NT2/D1 (cell line): ENCODE measurements around the gene PKDCC.

Experiments used
- DNase-seq: peaks from one replicate; pipeline ENCODE4 v3.0.0-alpha.2; 2011; ENCODE audit warnings: low read depth, low spot score
- H3K27me3 ChIP-seq: 2 replicates; pipeline ENCODE4 v1.6.0; 2011; ENCODE audit warnings: mild to moderate bottlenecking; ENCODE audit not compliant: insufficient read length, insufficient read depth
- H3K36me3 ChIP-seq: 2 replicates; pipeline ENCODE4 v1.6.1; 2011; ENCODE audit warnings: mild to moderate bottlenecking, low read length, mixed read lengths; ENCODE audit not compliant: insufficient read depth, insufficient read length
- H3K4me1 ChIP-seq: 2 replicates; pipeline ENCODE4 v1.5.1; 2011; ENCODE audit not compliant: insufficient read depth, insufficient read length
- H3K4me3 ChIP-seq: 2 replicates; pipeline ENCODE4 v1.5.1; 2011; ENCODE audit warnings: low read depth; ENCODE audit not compliant: insufficient read length
- H3K9ac ChIP-seq: 2 replicates; pipeline ENCODE4 v1.6.0; 2011; ENCODE audit warnings: low read depth; ENCODE audit not compliant: insufficient read length
- H3K9me3 ChIP-seq: 2 replicates; pipeline ENCODE4 v1.5.1; 2011; ENCODE audit warnings: mild to moderate bottlenecking, low read length; ENCODE audit not compliant: insufficient read depth
- SUZ12 ChIP-seq: IDR thresholded peaks from 2 replicates; pipeline ENCODE4 v1.6.1; 2011; ENCODE audit not compliant: insufficient read length, insufficient read depth; ENCODE audit errors: extremely low read depth
- YY1 ChIP-seq: IDR thresholded peaks from 2 replicates; pipeline ENCODE4 v1.6.1; 2011; ENCODE audit not compliant: insufficient read length, insufficient read depth
- ZNF274 ChIP-seq: IDR thresholded peaks from 2 replicates; pipeline ENCODE4 v1.6.1; 2011; ENCODE audit warnings: mild to moderate bottlenecking, low read depth, low read length

Gene PKDCC

GRCh38 chr2:42008241-42008921 is 39.4 kb upstream of the PKDCC start:
- no peaks in the 10 kb centered on the region for H3K27me3 ChIP-seq
- H3K9me3 ChIP-seq: no peaks in the 10 kb centered on the region
- H3K4me1 ChIP-seq: peaks cover 1% of the 10 kb centered on the region
- no peak for TF ChIP-seq SUZ12
- TF ChIP-seq ZNF274: no peak
- no peak for TF ChIP-seq YY1
- no peak overlapping the region for H3K9ac ChIP-seq
- no peak for DNase-seq
- no peaks in the 10 kb centered on the region for H3K36me3 ChIP-seq
- H3K4me3 ChIP-seq: no peak overlapping the region

- H3K9ac ChIP-seq: no peak overlapping the region
- no peaks in the 10 kb centered on the region for H3K9me3 ChIP-seq
- no peak for DNase-seq
- no peaks in the 10 kb centered on the region for H3K36me3 ChIP-seq
- H3K4me3 ChIP-seq: no peak overlapping the region
- TF ChIP-seq ZNF274 (no peak), YY1 (no peak), SUZ12 (no peak)
- H3K4me1 ChIP-seq: peaks cover 1% of the 10 kb centered on the region
- H3K27me3 ChIP-seq: no peaks in the 10 kb centered on the region
These were observed 37.9 kb upstream of the PKDCC start for GRCh38 chr2:42009657-42010580.

- TF ChIP-seq ZNF274 (no peak), SUZ12 (no peak), YY1 (no peak)
- DNase-seq: no peak
- Histone ChIP-seq H3K4me3 (no peak overlapping the region), H3K36me3 (no peaks in the 10 kb centered on the region), H3K4me1 (peaks cover 1% of the 10 kb centered on the region), H3K27me3 (no peaks in the 10 kb centered on the region), H3K9ac (no peak overlapping the region), H3K9me3 (no peaks in the 10 kb centered on the region; the same call in 1 of the 2 replicates)
These were observed 37.0 kb upstream of the PKDCC start for GRCh38 chr2:42010743-42011298.

GRCh38 chr2:42012137-42012536 is 35.7 kb upstream of the PKDCC start:
- Histone ChIP-seq H3K36me3 (no peaks in the 10 kb centered on the region), H3K9ac (no peak overlapping the region), H3K4me3 (no peak overlapping the region), H3K4me1 (peaks cover 1% of the 10 kb centered on the region), H3K9me3 (no peaks in the 10 kb centered on the region; the same call in 1 of the 2 replicates), H3K27me3 (no peaks in the 10 kb centered on the region)
- no peak for DNase-seq
- TF ChIP-seq YY1 (no peak), ZNF274 (no peak), SUZ12 (no peak)

GRCh38 chr2:42012651-42013050 is 35.2 kb upstream of the PKDCC start:
- Histone ChIP-seq H3K4me1 (peaks cover 1% of the 10 kb centered on the region), H3K9ac (no peak overlapping the region), H3K4me3 (no peak overlapping the region), H3K36me3 (no peaks in the 10 kb centered on the region), H3K27me3 (no peaks in the 10 kb centered on the region), H3K9me3 (no peaks in the 10 kb centered on the region; the same call in 1 of the 2 replicates)
- no peak for TF ChIP-seq ZNF274
- TF ChIP-seq SUZ12: no peak
- no peak for TF ChIP-seq YY1
- no peak for DNase-seq

- peaks cover 1% of the 10 kb centered on the region for H3K4me1 ChIP-seq
- no peaks in the 10 kb centered on the region for H3K27me3 ChIP-seq
- DNase-seq: no peak
- H3K9ac ChIP-seq: no peak overlapping the region
- H3K4me3 ChIP-seq: no peak overlapping the region
- no peaks in the 10 kb centered on the region for H3K36me3 ChIP-seq
- TF ChIP-seq SUZ12: no peak
- no peak for TF ChIP-seq ZNF274
- TF ChIP-seq YY1: no peak
- H3K9me3 ChIP-seq: no peaks in the 10 kb centered on the region; the same call in 1 of the 2 replicates
These were observed 34.4 kb upstream of the PKDCC start for GRCh38 chr2:42013409-42013808.

GRCh38 chr2:42021464-42021863 is 26.4 kb upstream of the PKDCC start:
- no peaks in the 10 kb centered on the region for H3K27me3 ChIP-seq
- H3K9me3 ChIP-seq: no peaks in the 10 kb centered on the region
- no peak for DNase-seq
- no peak overlapping the region for H3K4me3 ChIP-seq
- H3K9ac ChIP-seq: no peak overlapping the region
- TF ChIP-seq SUZ12 (no peak), ZNF274 (no peak), YY1 (no peak)
- peaks cover 4% of the 10 kb centered on the region for H3K4me1 ChIP-seq
- H3K36me3 ChIP-seq: no peaks in the 10 kb centered on the region
